Heart left ventricle (tissue), 13 donors: ENCODE measurements around the gene DGKG.

Source experiments
- CTCF ChIP-seq, 12 donors: fragments of 200-600 bp; sonication (generic) in 4 of 12; IDR thresholded peaks; one replicate each; pipeline versions ENCODE4 v1.5.0 to v1.8.0; 2018 to 2022; ENCODE audit warnings: antibody characterized with exemption in 12 of 12, mild to moderate bottlenecking in 5 of 12
- POLR2A ChIP-seq, 2 donors: fragments of 450-650 bp; IDR thresholded peaks; one replicate each; pipeline ENCODE4 v1.6.1; 2017; ENCODE audit warnings: antibody characterized with exemption in 2 of 2, mild to moderate bottlenecking in 2 of 2, moderate library complexity in 2 of 2
- donor health status: ischemic (EF 13 %, LVEDD 7.1; RV severe dilation, severe dysfunction).
- donor health status: DM: no; HTN: yes; CAD: no.
- donor health status: DM: no; HTN: no; CAD: no.
- donor health status: ischemic (EF 25% LVEDD 6.9; RV normal size, moderate dysfunction).
- donor health status: ischemic (EF 25% LVEDD 5.7; RV mildly dilated, moderate dysfunction).
- donor health status: ischemic (EF 35%, LVEDD 5.7; RV mildly dilated, moderate dysfunction).
- donor health status: nonischemic (EF 11% LVEDD 7.7; RV severe dilation, severe dysfunction).
- donor health status: DM: yes; HTN: yes; CAD: no.
- donor health status: PGD.
- donor health status: ischemic (EF 29% LVEDD 5.4; RV normal size, mild dysfunction).
- donor health status: nonischemic (EF 23%, LVEDD 6.1; RV moderate dilation, normal function).

- TF ChIP-seq CTCF (IDR thresholded peaks at IDR 0.05) (no peak), POLR2A (IDR thresholded peaks at IDR 0.05) (no peak)
Observed at GRCh38 chr3:186327912-186328487, 34.0 kb downstream of the DGKG start.
